HG03342 (cell line): ENCODE measurements around the gene TACC3.
A peak's percentile ranks its signal among the peaks of the same experiment; 100 is the strongest.

Source experiments
- ATAC-seq: cut with Tn5 transposase; IDR thresholded peaks from one replicate; pipeline ENCODE4 v1.9.1; 2021; ENCODE audit warnings: mild to moderate bottlenecking, moderate library complexity; ENCODE audit not compliant: unreplicated experiment

The TACC3 gene

GRCh38 chr4:1744552-1744951 is 23.2 kb downstream of the TACC3 start:
- ATAC-seq: no peak

- no peak for ATAC-seq
Observed at GRCh38 chr4:1745165-1745564, 23.8 kb downstream of the TACC3 start.

- ATAC-seq: no peak
Observed at GRCh38 chr4:1745697-1746096, 24.4 kb downstream of the TACC3 start.

- ATAC-seq: peak; percentile 55
Observed at GRCh38 chr4:1746265-1746691, 25.0 kb downstream of the TACC3 start.

- ATAC-seq: no peak
Observed at GRCh38 chr4:1746919-1747602, 25.7 kb downstream of the TACC3 start.

GRCh38 chr4:1747603-1747967 is 26.3 kb downstream of the TACC3 start:
- ATAC-seq: no peak

- ATAC-seq: no peak
Observed at GRCh38 chr4:1748465-1748995, 27.2 kb downstream of the TACC3 start.

GRCh38 chr4:1749370-1749769 is 28.0 kb downstream of the TACC3 start:
- no peak for ATAC-seq

GRCh38 chr4:1749826-1750225 is 28.5 kb downstream of the TACC3 start:
- no peak for ATAC-seq

GRCh38 chr4:1750381-1751154 is 29.2 kb downstream of the TACC3 start:
- no peak for ATAC-seq

GRCh38 chr4:1751155-1751918 is 30.0 kb downstream of the TACC3 start:
- ATAC-seq: no peak

GRCh38 chr4:1751919-1752283 is 30.6 kb downstream of the TACC3 start:
- no peak for ATAC-seq

GRCh38 chr4:1752284-1753041 is 31.1 kb downstream of the TACC3 start:
- ATAC-seq: no peak

GRCh38 chr4:1753294-1753696 is 32.0 kb downstream of the TACC3 start:
- no peak for ATAC-seq

- no peak for ATAC-seq
Observed at GRCh38 chr4:1753697-1754311, 32.5 kb downstream of the TACC3 start.

GRCh38 chr4:1754336-1754735 is 33.0 kb downstream of the TACC3 start:
- ATAC-seq: no peak

- ATAC-seq: no peak
Observed at GRCh38 chr4:1755297-1755696, 34.0 kb downstream of the TACC3 start.

GRCh38 chr4:1756079-1756478 is 34.8 kb downstream of the TACC3 start:
- no peak for ATAC-seq

GRCh38 chr4:1756893-1757779 is 35.8 kb downstream of the TACC3 start:
- ATAC-seq: no peak
